HepG2 (cell line): ENCODE results near the gene CCDC17. TPM values are rescaled to one million over a fixed set of nuclear protein-coding genes. Genes with fewer than 3 reads are reported as not detected.

Experiments
- ATAC-seq: fragments of 200-7000 bp; cut with Tn5 transposase; 3 replicates; pipeline ENCODE4 v1.9.1; 2020; ENCODE audit warnings: mild to moderate bottlenecking, moderate library complexity
- BruUV-seq: library from RNA; stranded (reverse); fragments of 400-500 nt; replicated peaks from 2 replicates; lab custom pipeline; 2021; lab: Mats Ljungman, UMichigan
- CTCF ChIA-PET: fragments of 300-600 bp; formaldehyde crosslinking; extraction: SDS; loops from one replicate; lab custom pipeline; 2021; ENCODE audit warnings: low total read pairs, inconsistent platforms, low intra/inter-chr PET ratio; lab: Yijun Ruan, JAX
- POLR2A ChIA-PET: fragments of 350-600 bp; sonication (Branson Sonifier 250); formaldehyde crosslinking; loops from one replicate; lab custom pipeline; 2020; ENCODE audit warnings: antibody characterized with exemption, inconsistent platforms; lab: Yijun Ruan, JAX
- DNase-seq: peaks from one replicate; pipeline ENCODE4 v3.0.0-alpha.2; 2015; ENCODE audit warnings: low spot score
- FAIRE-seq: peaks from 3 replicates; lab custom pipeline; 2011; peaks lifted over from hg19 to GRCh38; lab: Jason Lieb, UNC
- H2AFZ ChIP-seq: one replicate; pipeline ENCODE4 v1.6.1; 2011; ENCODE audit warnings: low read length, inconsistent platforms
- H3K27ac ChIP-seq: fragments of 300-600 bp; 3 replicates; pipeline ENCODE4 v1.8.0; 2011; ENCODE audit warnings: mixed run types, mild to moderate bottlenecking, mixed read lengths, low read length, inconsistent platforms; ENCODE audit not compliant: insufficient read depth; ENCODE audit errors: extremely low read length
- H3K27me3 ChIP-seq, 2 experiments: fragments of 200-600 bp in 1 of 2; 2 replicates in 1 of 2; 3 replicates in 1 of 2; pipeline versions ENCODE4 v1.6.0 to v1.8.0; 2011; ENCODE audit warnings: low read length in 2 of 2, mild to moderate bottlenecking in 2 of 2, moderate library complexity in 2 of 2, inconsistent platforms in 1 of 2; ENCODE audit not compliant: insufficient read depth in 2 of 2, control insufficient read depth in 1 of 2
- H3K36me3 ChIP-seq, 2 experiments: fragments of 200-600 bp in 1 of 2; replicated peaks in 1 of 2; 2 replicates in 1 of 2; 3 replicates in 1 of 2; pipeline versions ENCODE4 v1.5.1 to v1.8.0; 2011; ENCODE audit warnings: low read length in 2 of 2, inconsistent platforms in 1 of 2; ENCODE audit not compliant: insufficient read depth in 2 of 2, control insufficient read depth in 1 of 2
- H3K4me1 ChIP-seq: 2 replicates; pipeline ENCODE4 v1.5.1; 2012; ENCODE audit warnings: low read length, inconsistent platforms; ENCODE audit not compliant: insufficient read depth
- H3K4me2 ChIP-seq: 2 replicates; pipeline ENCODE4 v1.6.0; 2011; ENCODE audit warnings: low read depth, low read length, inconsistent platforms
- H3K4me3 ChIP-seq, 3 experiments: fragments of 200-600 bp in 1 of 3; sonication (generic), shearing (Covaris generic) in 1 of 3; replicated peaks in 1 of 3; 2 replicates each; pipeline ENCODE4 v1.5.1; 2011 to 2016; ENCODE audit warnings: low read length in 3 of 3, inconsistent platforms in 2 of 3, low read depth in 2 of 3, mild to moderate bottlenecking in 2 of 3, control low read depth in 1 of 3, mixed read lengths in 1 of 3; ENCODE audit not compliant: insufficient read depth in 1 of 3
- H3K79me2 ChIP-seq: one replicate; pipeline ENCODE4 v1.6.1; 2011; ENCODE audit warnings: low read length, inconsistent platforms; ENCODE audit not compliant: insufficient read depth
- H3K9ac ChIP-seq: 2 replicates; pipeline ENCODE4 v1.6.0; 2011; ENCODE audit warnings: mild to moderate bottlenecking, low read depth, low read length, inconsistent platforms; ENCODE audit not compliant: insufficient read depth
- H3K9me3 ChIP-seq: 2 replicates; pipeline ENCODE4 v1.5.1; 2012; ENCODE audit warnings: mild to moderate bottlenecking, low read length
- H4K20me1 ChIP-seq: 2 replicates; pipeline ENCODE4 v1.6.0; 2011; ENCODE audit warnings: inconsistent platforms, mild to moderate bottlenecking, low read length, moderate library complexity; ENCODE audit not compliant: insufficient read depth
- ZEB1 ChIP-seq: IDR thresholded peaks from 2 replicates; pipeline ENCODE4 v1.6.1; 2012; ENCODE audit warnings: mild to moderate bottlenecking, low read depth, inconsistent platforms; ENCODE audit not compliant: insufficient replicate concordance
- ZNF83 ChIP-seq: sonication (generic); formaldehyde crosslinking; IDR thresholded peaks from 2 replicates; pipeline ENCODE4 v1.4.0; 2020; ENCODE audit warnings: missing genetic modification reagents, mild to moderate bottlenecking, borderline replicate concordance
- WGBS: methylation state at CpG from one replicate; pipeline ENCODE4 v1.1.6; 2017; ENCODE audit warnings: low lambda C conversion rate; 5-methylcytosine and 5-hydroxymethylcytosine counted together
- in situ Hi-C: cut with HindIII; loops from 2 replicates; pipeline ENCODE4 v1.10.0; 2017; ENCODE audit warnings: low pct_unique_long_range_greater_than_20kb; ENCODE audit not compliant: extremely low pct_ligation_motif_present
- intact Hi-C: fragments of 100-400 bp; cut with micrococcal nuclease; formaldehyde crosslinking; loops from one replicate; pipeline ENCODE4 v1.10.0; 2022; ENCODE audit not compliant: unreplicated experiment
- polyA plus RNA-seq, 8 experiments: library from polyadenylated mRNA; depleted of rRNA in 3 of 8; stranded (reverse) in 7 of 8; unstranded in 1 of 8; fragments of >200 nt; fragmentation: Illumina TruSeq in 4 of 8; extraction: Trizol in 4 of 8; gene quantifications; 2 replicates each; pipeline versions ENCODE4 v1.2.1 to v1.2.3, GENCODE V29; 2011 to 2016; ENCODE audit warnings: low read depth in 4 of 8, missing spikeins in 1 of 8, mixed read lengths in 1 of 8; ENCODE audit not compliant: insufficient read depth in 1 of 8
- small RNA-seq, 3 experiments: library from RNA; depleted of rRNA; stranded (forward); fragments of <200 nt; gene quantifications; one replicate each; pipeline ENCODE3, GENCODE V24; 2012; ENCODE audit warnings: low read depth in 2 of 3, low replicate concordance in 1 of 3; ENCODE audit not compliant: insufficient read length in 3 of 3, insufficient read depth in 2 of 3
- total RNA-seq, 5 experiments: library from RNA; depleted of rRNA; stranded (reverse); fragments of >200 nt; fragmentation: Illumina TruSeq; extraction: Trizol; gene quantifications; 2 replicates each; pipeline ENCODE4 v1.2.3, GENCODE V29; 2016; ENCODE audit warnings: low read depth in 1 of 5

The CCDC17 gene
- total and polyA plus RNA-seq, 2 of the 13 experiments (the other 11 are each of a cell fraction or from before 2014, with no cell fraction given), result 1.5 to 3.3 TPM

DNA sequence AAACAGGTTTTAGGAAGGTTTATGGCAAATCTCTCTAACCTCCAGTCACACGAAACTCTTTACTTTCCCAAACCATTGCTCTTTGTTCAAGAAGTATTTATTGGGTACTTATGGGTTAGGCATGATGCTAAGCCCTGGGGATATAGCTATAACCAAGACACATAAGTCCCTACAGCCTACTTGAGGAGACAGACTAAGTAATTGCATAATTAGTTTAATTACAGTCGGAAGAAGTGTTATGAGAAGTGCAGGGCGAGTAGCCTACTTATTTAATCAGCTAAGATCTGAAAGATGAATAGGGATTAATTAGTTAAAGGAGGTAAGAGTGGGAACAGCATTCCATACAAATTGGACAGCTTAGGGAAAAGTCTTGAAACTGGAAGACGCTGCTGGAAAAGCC, 53.2 kb downstream of the CCDC17 start:
- peak; percentile 13 for TF ChIP-seq ZEB1
- no peak for TF ChIP-seq ZNF83 (CRISPR knock-in tag)
- DNase-seq (no peak), ATAC-seq (no peak), FAIRE-seq (no peak)
- no peak overlapping the region for H3K9ac ChIP-seq
- 0 out of 2 replicates have a peak, but pooled peaks cover 6% of the 10 kb centered on the region for H4K20me1 ChIP-seq
- ChIA-PET POLR2A (interaction anchor here (0.8 to 4.3 kb wide), 7 partner anchors 9 to 80 kb away, joined by 3 to 49 read pairs (median 5); partner anchors contain the start of genes AKR1A1, PRDX1 and TESK2), CTCF (interaction anchor here (0.6 to 4.2 kb wide), 2 partner anchors 58 to 78 kb away, joined by 3 to 49 read pairs; no protein-coding TSS in a partner anchor)
- intact Hi-C loops, result loop anchor here (1.0 to 5.0 kb wide), 3 partner anchors 20 to 213 kb away; partner anchors contain the start of gene AKR1A1
- no TSS peak for BruUV-seq
- WGBS, result 97% methylated on average over 4 of the region's 4 CpGs
- H3K4me1 ChIP-seq, result no peaks in the 10 kb centered on the region
- H3K79me2 ChIP-seq, result no peaks in the 10 kb centered on the region
- no peak overlapping the region for H2AFZ ChIP-seq
- no peak overlapping the region for H3K27ac ChIP-seq
- H3K4me3 ChIP-seq, result no peak overlapping the region
- peaks cover 19 to 40% of the 10 kb centered on the region in 2 experiments for H3K36me3 ChIP-seq
- no peaks in the 10 kb centered on the region for H3K9me3 ChIP-seq
- no peaks in the 10 kb centered on the region for H3K27me3 ChIP-seq
- in situ Hi-C loops, result no loop called here
- H3K4me2 ChIP-seq, result no peak overlapping the region

Small RNA genes within 50 kb of the gene (small RNA-seq; reads per million reads assigned to genes)
- 0 reads per million in 3 experiments for gene AL355480.1
- 0 reads per million in 3 experiments for gene AL355480.2
- gene AL355480.3, result 0 reads per million in 3 experiments
- 0 reads per million in 3 experiments for gene AL355480.4

Other genes starting within 250 kb of the CCDC17 start
- gene TESK2, start 132.9 kb downstream of the CCDC17 start, total RNA-seq (2016; rRNA removed; fragmentation: Illumina TruSeq; extraction: Trizol), result 5.5 and 6.9 TPM in 2 replicates
- 8.8 and 9.6 TPM in 2 replicates for gene TESK2, start 132.9 kb downstream of the CCDC17 start, polyA plus RNA-seq (2011; rRNA removed)
- gene CCDC163, start 124.0 kb downstream of the CCDC17 start, total RNA-seq (2016; rRNA removed; fragmentation: Illumina TruSeq; extraction: Trizol), result 4.4 and 5.2 TPM in 2 replicates
- 8.3 and 8.4 TPM in 2 replicates for gene CCDC163, start 124.0 kb downstream of the CCDC17 start, polyA plus RNA-seq (2011; rRNA removed)
- 10.3 and 13.4 TPM in 2 replicates for gene MMACHC, start 123.8 kb downstream of the CCDC17 start, total RNA-seq (2016; rRNA removed; fragmentation: Illumina TruSeq; extraction: Trizol)
- 11.6 and 12.9 TPM in 2 replicates for gene MMACHC, start 123.8 kb downstream of the CCDC17 start, polyA plus RNA-seq (2011; rRNA removed)
- gene PRDX1, start 102.2 kb downstream of the CCDC17 start, total RNA-seq (2016; rRNA removed; fragmentation: Illumina TruSeq; extraction: Trizol), result 1,898 and 2,651 TPM in 2 replicates
- gene PRDX1, start 102.2 kb downstream of the CCDC17 start, polyA plus RNA-seq (2011; rRNA removed), result 550 and 761 TPM in 2 replicates
- 217 and 233 TPM in 2 replicates for gene AKR1A1, start 73.2 kb downstream of the CCDC17 start, total RNA-seq (2016; rRNA removed; fragmentation: Illumina TruSeq; extraction: Trizol)
- gene AKR1A1, start 73.2 kb downstream of the CCDC17 start, polyA plus RNA-seq (2011; rRNA removed), result 181 and 188 TPM in 2 replicates
- 256 and 359 TPM in 2 replicates for gene NASP, start 40.0 kb downstream of the CCDC17 start, total RNA-seq (2016; rRNA removed; fragmentation: Illumina TruSeq; extraction: Trizol)
- gene NASP, start 40.0 kb downstream of the CCDC17 start, polyA plus RNA-seq (2011; rRNA removed), result 105 and 132 TPM in 2 replicates
- gene GPBP1L1, start 62.5 kb upstream of the CCDC17 start, total RNA-seq (2016; rRNA removed; fragmentation: Illumina TruSeq; extraction: Trizol), result 86.1 and 102 TPM in 2 replicates
- gene GPBP1L1, start 62.5 kb upstream of the CCDC17 start, polyA plus RNA-seq (2011; rRNA removed), result 45.9 and 46.4 TPM in 2 replicates
- 21.9 and 25.4 TPM in 2 replicates for gene TMEM69, start 64.1 kb upstream of the CCDC17 start, total RNA-seq (2016; rRNA removed; fragmentation: Illumina TruSeq; extraction: Trizol)
- 112 and 135 TPM in 2 replicates for gene TMEM69, start 64.1 kb upstream of the CCDC17 start, polyA plus RNA-seq (2011; rRNA removed)
- 9.7 and 14.1 TPM in 2 replicates for gene IPP, start 126.6 kb upstream of the CCDC17 start, total RNA-seq (2016; rRNA removed; fragmentation: Illumina TruSeq; extraction: Trizol)
- 3.0 and 3.1 TPM in 2 replicates for gene IPP, start 126.6 kb upstream of the CCDC17 start, polyA plus RNA-seq (2011; rRNA removed)
- gene MAST2, start 179.6 kb upstream of the CCDC17 start, total RNA-seq (2016; rRNA removed; fragmentation: Illumina TruSeq; extraction: Trizol), result 14.3 and 15.3 TPM in 2 replicates
- gene MAST2, start 179.6 kb upstream of the CCDC17 start, polyA plus RNA-seq (2011; rRNA removed), result 23.0 and 26.3 TPM in 2 replicates